Uterus (tissue), 2 donors: Measurements from ENCODE around the gene ARPP21.

ENCODE experiments used
- CTCF ChIP-seq, 4 experiments: fragments of 200-600 bp in 2 of 4; fragments of 450-650 bp in 2 of 4; sonication (generic) in 2 of 4; IDR thresholded peaks; one replicate each; pipeline ENCODE4 v1.5.1; 2016 to 2019; ENCODE audit warnings: antibody characterized with exemption in 4 of 4, mild to moderate bottlenecking in 2 of 4, moderate library complexity in 1 of 4
- POLR2A ChIP-seq, 2 donors: fragments of 450-650 bp; IDR thresholded peaks; one replicate each; pipeline ENCODE4 v1.6.1; 2016; ENCODE audit warnings: antibody characterized with exemption in 2 of 2, mild to moderate bottlenecking in 1 of 2, moderate library complexity in 1 of 2

GRCh38 chr3:35602395-35602936 is 36.9 kb upstream of the ARPP21 start:
- no peak for TF ChIP-seq CTCF (IDR thresholded peaks at IDR 0.05)
- no peak for TF ChIP-seq POLR2A (IDR thresholded peaks at IDR 0.05)
